Activated T-cell treated with anti-CD3 and anti-CD28 coated beads for 48 hours (primary cell): Measurements from ENCODE around the gene HOMER2.
"Not testable (repeated sequence)": the region's sequence is repeated elsewhere in the genome, so short reads cannot be mapped to it uniquely, and the experiment has no call there.

Experiments used
- DNase-seq: peaks from one replicate; pipeline ENCODE4 v3.0.0-alpha.2; 2020; ENCODE audit warnings: low read depth

Gene HOMER2

GRCh38 chr15:82894971-82895520, 57.5 kb downstream of the HOMER2 start:
- no peak for DNase-seq

- not testable (repeated sequence) for DNase-seq
Observed at GRCh38 chr15:82893473-82893872, 59.0 kb downstream of the HOMER2 start.

- DNase-seq: no peak
Observed at GRCh38 chr15:82892573-82892972, 59.9 kb downstream of the HOMER2 start.

- DNase-seq: no peak
Observed at GRCh38 chr15:82890995-82891390, 61.5 kb downstream of the HOMER2 start.

GRCh38 chr15:82890338-82890994, 62.1 kb downstream of the HOMER2 start:
- no peak for DNase-seq

- DNase-seq: no peak
Observed at GRCh38 chr15:82882273-82882928, 70.1 kb downstream of the HOMER2 start.

- DNase-seq: no peak
Observed at GRCh38 chr15:82881747-82882146, 70.8 kb downstream of the HOMER2 start.

- no peak for DNase-seq
Observed at GRCh38 chr15:82880704-82881103, 71.8 kb downstream of the HOMER2 start.

GRCh38 chr15:82878325-82878724, 74.2 kb downstream of the HOMER2 start:
- no peak for DNase-seq

- DNase-seq: no peak
Observed at GRCh38 chr15:82877825-82878224, 74.7 kb downstream of the HOMER2 start.

- DNase-seq: no peak
Observed at GRCh38 chr15:82875411-82876003, 77.0 kb downstream of the HOMER2 start.

GRCh38 chr15:82874961-82875360, 77.6 kb downstream of the HOMER2 start:
- no peak for DNase-seq

GRCh38 chr15:82874267-82874666, 78.3 kb downstream of the HOMER2 start:
- no peak for DNase-seq

GRCh38 chr15:82873000-82873680, 79.4 kb downstream of the HOMER2 start:
- DNase-seq: no peak

- DNase-seq: no peak
Observed at GRCh38 chr15:82871832-82872484, 80.6 kb downstream of the HOMER2 start.

GRCh38 chr15:82871358-82871757, 81.2 kb downstream of the HOMER2 start:
- DNase-seq: no peak

- no peak for DNase-seq
Observed at GRCh38 chr15:82870727-82871320, 81.7 kb downstream of the HOMER2 start.

GRCh38 chr15:82865981-82866380, 86.5 kb downstream of the HOMER2 start:
- not testable (repeated sequence) for DNase-seq

GRCh38 chr15:82865581-82865980, 86.9 kb downstream of the HOMER2 start:
- DNase-seq: not testable (repeated sequence)

GRCh38 chr15:82864967-82865366, 87.6 kb downstream of the HOMER2 start:
- DNase-seq: no peak

GRCh38 chr15:82862886-82863285, 89.6 kb downstream of the HOMER2 start:
- DNase-seq: no peak

GRCh38 chr15:82858932-82859331, 93.6 kb downstream of the HOMER2 start:
- DNase-seq: no peak
